Measurements from ENCODE around the gene RPRML.

- no peak for TF ChIP-seq CTCF (IDR thresholded peaks at IDR 0.05; ENCODE audit: low read depth, low read length, missing input control)
- TF ChIP-seq JUND (IDR thresholded peaks at IDR 0.05): no peak
- no peak for TF ChIP-seq RAD21 (IDR thresholded peaks at IDR 0.05)
- TF ChIP-seq REST (IDR thresholded peaks at IDR 0.05): no peak
- TF ChIP-seq MAX (IDR thresholded peaks at IDR 0.05): no peak
- TF ChIP-seq GABPA (IDR thresholded peaks at IDR 0.05 in 1 of 2, conservative IDR thresholded peaks at IDR 0.05 in 1 of 2): no peak
- no peak for TF ChIP-seq HNF4G (IDR thresholded peaks at IDR 0.05)
- no peak for TF ChIP-seq YY1 (IDR thresholded peaks at IDR 0.05)
- no peak for TF ChIP-seq TAF1 (conservative IDR thresholded peaks at IDR 0.05)
- TF ChIP-seq, protein P1, sequence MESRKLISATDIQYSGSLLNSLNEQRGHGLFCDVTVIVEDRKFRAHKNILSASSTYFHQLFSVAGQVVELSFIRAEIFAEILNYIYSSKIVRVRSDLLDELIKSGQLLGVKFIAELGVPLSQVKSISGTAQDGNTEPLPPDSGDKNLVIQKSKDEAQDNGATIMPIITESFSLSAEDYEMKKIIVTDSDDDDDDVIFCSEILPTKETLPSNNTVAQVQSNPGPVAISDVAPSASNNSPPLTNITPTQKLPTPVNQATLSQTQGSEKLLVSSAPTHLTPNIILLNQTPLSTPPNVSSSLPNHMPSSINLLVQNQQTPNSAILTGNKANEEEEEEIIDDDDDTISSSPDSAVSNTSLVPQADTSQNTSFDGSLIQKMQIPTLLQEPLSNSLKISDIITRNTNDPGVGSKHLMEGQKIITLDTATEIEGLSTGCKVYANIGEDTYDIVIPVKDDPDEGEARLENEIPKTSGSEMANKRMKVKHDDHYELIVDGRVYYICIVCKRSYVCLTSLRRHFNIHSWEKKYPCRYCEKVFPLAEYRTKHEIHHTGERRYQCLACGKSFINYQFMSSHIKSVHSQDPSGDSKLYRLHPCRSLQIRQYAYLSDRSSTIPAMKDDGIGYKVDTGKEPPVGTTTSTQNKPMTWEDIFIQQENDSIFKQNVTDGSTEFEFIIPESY (IDR thresholded peaks at IDR 0.05): no peak
- no peak for TF ChIP-seq RXRA (IDR thresholded peaks at IDR 0.05)
Observed at GRCh38 chr17:46963571-46963970, 15.5 kb downstream of the RPRML start.

All from liver (tissue), 3 donors.